Esophagus muscularis mucosa (tissue), 4 donors: Measurements from ENCODE around the gene LYPD3. TPM values are rescaled to one million over a fixed set of nuclear protein-coding genes. Genes with fewer than 3 reads are reported as not detected.

ENCODE experiments used
- DNase-seq: peaks from one replicate; pipeline ENCODE4 v3.0.0-alpha.2; 2017; ENCODE audit errors: extremely low spot score
- H3K27ac ChIP-seq, 4 donors: fragments of 200-600 bp; sonication (generic); replicated peaks in 1 of 4; 1 replicate in 3 of 4; 2 replicates in 1 of 4; pipeline ENCODE4 v1.5.1; 2016 to 2019; ENCODE audit warnings: mild to moderate bottlenecking in 1 of 4
- H3K27me3 ChIP-seq, 4 donors: fragments of 200-600 bp; sonication (generic); one replicate each; pipeline versions ENCODE4 v1.5.1 to v1.6.0; 2016 to 2019
- H3K36me3 ChIP-seq, 4 donors: fragments of 200-600 bp; sonication (generic); one replicate each; pipeline ENCODE4 v1.5.1; 2016 to 2019
- H3K4me1 ChIP-seq, 4 donors: fragments of 200-600 bp; sonication (generic); one replicate each; pipeline ENCODE4 v1.5.1; 2016 to 2019
- H3K4me3 ChIP-seq, 4 donors: fragments of 200-600 bp; sonication (generic); 1 replicate in 2 of 4; 2 replicates in 2 of 4; pipeline ENCODE4 v1.5.1; 2016 to 2019; ENCODE audit warnings: mild to moderate bottlenecking in 4 of 4, moderate library complexity in 1 of 4
- H3K9me3 ChIP-seq, 4 donors: fragments of 200-600 bp; sonication (generic); 1 replicate in 3 of 4; 2 replicates in 1 of 4; pipeline ENCODE4 v1.5.1; 2016 to 2019
- CTCF ChIP-seq, 3 experiments: fragments of 200-600 bp in 2 of 3; fragments of 450-650 bp in 1 of 3; sonication (generic) in 2 of 3; IDR thresholded peaks; one replicate each; pipeline ENCODE4 v1.5.1; 2017 to 2019; ENCODE audit warnings: antibody characterized with exemption in 3 of 3, mild to moderate bottlenecking in 2 of 3, moderate library complexity in 1 of 3
- EP300 ChIP-seq: sonication (generic); formaldehyde crosslinking; IDR thresholded peaks from one replicate; pipeline ENCODE4 v1.6.1; 2017; ENCODE audit warnings: antibody characterized with exemption
- POLR2A ChIP-seq: fragments of 450-650 bp; IDR thresholded peaks from one replicate; pipeline ENCODE4 v1.6.1; 2017; ENCODE audit warnings: antibody characterized with exemption, moderate library complexity, mild to moderate bottlenecking, low read depth
- POLR2AphosphoS5 ChIP-seq, 2 donors: sonication (generic); formaldehyde crosslinking; IDR thresholded peaks; one replicate each; pipeline ENCODE4 v1.6.1; 2017; ENCODE audit warnings: antibody characterized with exemption in 2 of 2
- WGBS: methylation state at CpG from one replicate; pipeline ENCODE4 v1.1.5; 2018; 5-methylcytosine and 5-hydroxymethylcytosine counted together
- intact Hi-C: fragments of 100-400 bp; cut with DNase I; formaldehyde crosslinking; loops from one replicate; pipeline ENCODE4 v1.15.1; 2023
- total RNA-seq, 4 donors: library from RNA; depleted of rRNA; stranded (reverse); fragments of >200 nt; gene quantifications; one replicate each; pipeline versions ENCODE4 v1.1.0 to v1.2.1, GENCODE V29; 2016

Gene LYPD3
- total RNA-seq, 4 donors from 2014 or later = 0.42 to 1.4 (median 0.84) TPM

DNA sequence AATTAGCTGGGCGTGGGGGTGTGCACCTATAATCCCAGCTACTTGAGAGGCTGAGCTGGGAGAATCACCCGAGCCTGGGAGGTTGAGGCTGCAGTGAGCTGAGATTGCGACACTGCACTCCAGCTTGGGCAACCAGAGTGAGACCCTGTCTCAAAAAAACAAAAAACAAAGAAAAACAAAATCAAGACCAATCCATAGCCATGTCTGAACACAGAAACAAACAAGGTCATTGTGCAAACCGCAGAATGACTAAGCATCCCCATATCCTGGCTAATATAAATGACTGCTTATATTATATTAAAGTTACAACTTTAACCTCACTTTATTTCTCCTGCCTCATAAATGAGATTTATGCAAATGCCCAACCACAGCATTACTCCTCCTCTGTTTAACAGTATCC lies 2.3 kb upstream of the LYPD3 start:
- no peak overlapping the region for H3K4me3 ChIP-seq
- H3K36me3 ChIP-seq = no peaks in the 10 kb centered on the region
- no peak overlapping the region for H3K27ac ChIP-seq
- H3K27me3 ChIP-seq = no peaks in the 10 kb centered on the region
- TF ChIP-seq POLR2A = no peak
- no peak for TF ChIP-seq CTCF (IDR thresholded peaks at IDR 0.05)
- TF ChIP-seq POLR2AphosphoS5 (IDR thresholded peaks at IDR 0.05) = no peak
- TF ChIP-seq EP300 = no peak
- intact Hi-C loops = no loop called here
- H3K4me1 ChIP-seq = peaks cover 6 to 26% (median 25%) of the 10 kb centered on the region in 4 donors
- H3K9me3 ChIP-seq = no peaks in the 10 kb centered on the region
- WGBS = 71% methylated on average over 4 of the region's 4 CpGs
- no peak for DNase-seq

- intact Hi-C loops = no loop called here
- Histone ChIP-seq H3K27me3 (no peaks in the 10 kb centered on the region), H3K27ac (no peak overlapping the region), H3K9me3 (no peaks in the 10 kb centered on the region), H3K4me3 (no peak overlapping the region), H3K36me3 (no peaks in the 10 kb centered on the region), H3K4me1 (peaks cover 6 to 30% (median 25%) of the 10 kb centered on the region in 4 donors)
- TF ChIP-seq POLR2A (no peak), POLR2AphosphoS5 (IDR thresholded peaks at IDR 0.05) (no peak), EP300 (no peak), CTCF (IDR thresholded peaks at IDR 0.05) (no peak)
- no peak for DNase-seq
- 82% methylated on average over 6 of the region's 6 CpGs for WGBS
Measured at GRCh38 chr19:43467276-43467675, 1.9 kb upstream of the LYPD3 start.

- H3K36me3 ChIP-seq = no peaks in the 10 kb centered on the region
- peaks cover 6 to 30% (median 25%) of the 10 kb centered on the region in 4 donors for H3K4me1 ChIP-seq
- intact Hi-C loops = no loop called here
- H3K4me3 ChIP-seq = no peak overlapping the region
- TF ChIP-seq CTCF (IDR thresholded peaks at IDR 0.05) = no peak
- TF ChIP-seq EP300 = no peak
- no peak for TF ChIP-seq POLR2A
- TF ChIP-seq POLR2AphosphoS5 (IDR thresholded peaks at IDR 0.05) = no peak
- no peaks in the 10 kb centered on the region for H3K27me3 ChIP-seq
- no peak overlapping the region for H3K27ac ChIP-seq
- H3K9me3 ChIP-seq = no peaks in the 10 kb centered on the region
- WGBS = 97% methylated on average over 1 of the region's 1 CpG
- no peak for DNase-seq
Measured at GRCh38 chr19:43466793-43467192, 1.4 kb upstream of the LYPD3 start.

DNA sequence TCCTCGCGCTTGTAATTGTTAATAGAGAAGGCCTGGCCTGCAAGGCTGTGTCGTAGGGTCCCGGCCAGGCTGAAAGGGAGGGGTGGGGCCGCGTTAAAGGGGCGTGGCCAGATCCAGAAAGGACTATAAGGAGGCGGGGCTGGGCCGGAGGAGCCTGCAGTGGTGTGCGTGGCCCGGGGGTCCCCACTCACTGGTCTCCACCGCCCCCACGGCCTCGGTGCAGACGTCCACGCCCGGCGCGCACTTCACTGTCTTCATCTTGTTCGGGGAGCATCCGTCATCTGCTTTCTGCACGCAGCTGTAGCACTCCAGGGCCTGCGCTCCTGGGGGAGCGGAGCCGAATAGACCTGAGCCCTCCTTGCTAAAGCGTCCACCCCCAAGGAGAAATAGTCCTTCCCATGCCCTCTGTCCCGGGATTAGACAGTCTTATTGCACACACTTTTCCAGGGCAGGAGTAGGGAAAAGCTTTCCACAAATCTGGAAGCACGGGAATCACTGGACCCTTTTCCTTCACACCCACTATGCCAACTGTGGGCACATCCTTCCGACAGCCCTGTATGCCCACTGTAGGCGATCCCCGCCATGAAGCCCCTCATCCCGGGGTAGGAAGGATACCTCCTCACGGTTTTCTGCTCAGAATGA lies 1.2 kb downstream of the LYPD3 start:
- Histone ChIP-seq H3K4me3 (peak overlapping the region; percentile 67 to 79 (median 72)), H3K4me1 (peaks cover 6 to 30% (median 25%) of the 10 kb centered on the region in 4 donors), H3K36me3 (peaks cover 0 to 6% (median 3%) of the 10 kb centered on the region in 4 donors), H3K27ac (peak overlapping the region; percentile 89 to 94 (median 90)), H3K9me3 (no peaks in the 10 kb centered on the region), H3K27me3 (no peaks in the 10 kb centered on the region)
- DNase-seq = no peak
- 16% methylated on average over 33 of the region's 33 CpGs for whole genome bisulfite sequencing
- intact Hi-C loops = loop anchor here (5.0 kb wide), 1 partner anchor 38 kb away; the partner anchor contains the start of gene PHLDB3
- no peak for TF ChIP-seq EP300

GRCh38 chr19:43463381-43464133 lies 1.9 kb downstream of the LYPD3 start:
- Histone ChIP-seq H3K4me1 (peaks cover 6 to 30% (median 25%) of the 10 kb centered on the region in 4 donors), H3K4me3 (peak overlapping the region; percentile 67 to 79 (median 72)), H3K36me3 (peaks cover 0 to 6% (median 3%) of the 10 kb centered on the region in 4 donors), H3K9me3 (no peaks in the 10 kb centered on the region), H3K27ac (peak overlapping the region; percentile 89 to 94 (median 90)), H3K27me3 (no peaks in the 10 kb centered on the region)
- under 1% methylated on average over 31 of the region's 57 CpGs for WGBS
- DNase-seq = peak; percentile 99
- TF ChIP-seq POLR2A = no peak
- no peak for TF ChIP-seq CTCF (IDR thresholded peaks at IDR 0.05)
- TF ChIP-seq POLR2AphosphoS5 (IDR thresholded peaks at IDR 0.05) = peak; percentile 54 to 70
- intact Hi-C loops = loop anchor here (5.0 kb wide), 1 partner anchor 39 kb away; the partner anchor contains the start of gene PHLDB3
